H1 (cell line): Measurements from ENCODE around the gene MMP21.

Source experiments
- EGR1 ChIP-seq: IDR thresholded peaks from 2 replicates; pipeline ENCODE4 v1.6.1; 2011; ENCODE audit warnings: low read depth, low read length, borderline replicate concordance
- TF ChIP-seq, protein P1 (sequence below), 3 experiments: IDR thresholded peaks; 1 replicate in 2 of 3; 2 replicates in 1 of 3; pipeline versions ENCODE4 v1.5.1 to v1.6.1; 2011; ENCODE audit warnings: low read length in 3 of 3, mild to moderate bottlenecking in 3 of 3, inconsistent platforms in 2 of 3, low read depth in 1 of 3, moderate library complexity in 1 of 3; ENCODE audit not compliant: insufficient read depth in 1 of 3; ENCODE audit errors: control extremely low read depth in 1 of 3

DNA sequence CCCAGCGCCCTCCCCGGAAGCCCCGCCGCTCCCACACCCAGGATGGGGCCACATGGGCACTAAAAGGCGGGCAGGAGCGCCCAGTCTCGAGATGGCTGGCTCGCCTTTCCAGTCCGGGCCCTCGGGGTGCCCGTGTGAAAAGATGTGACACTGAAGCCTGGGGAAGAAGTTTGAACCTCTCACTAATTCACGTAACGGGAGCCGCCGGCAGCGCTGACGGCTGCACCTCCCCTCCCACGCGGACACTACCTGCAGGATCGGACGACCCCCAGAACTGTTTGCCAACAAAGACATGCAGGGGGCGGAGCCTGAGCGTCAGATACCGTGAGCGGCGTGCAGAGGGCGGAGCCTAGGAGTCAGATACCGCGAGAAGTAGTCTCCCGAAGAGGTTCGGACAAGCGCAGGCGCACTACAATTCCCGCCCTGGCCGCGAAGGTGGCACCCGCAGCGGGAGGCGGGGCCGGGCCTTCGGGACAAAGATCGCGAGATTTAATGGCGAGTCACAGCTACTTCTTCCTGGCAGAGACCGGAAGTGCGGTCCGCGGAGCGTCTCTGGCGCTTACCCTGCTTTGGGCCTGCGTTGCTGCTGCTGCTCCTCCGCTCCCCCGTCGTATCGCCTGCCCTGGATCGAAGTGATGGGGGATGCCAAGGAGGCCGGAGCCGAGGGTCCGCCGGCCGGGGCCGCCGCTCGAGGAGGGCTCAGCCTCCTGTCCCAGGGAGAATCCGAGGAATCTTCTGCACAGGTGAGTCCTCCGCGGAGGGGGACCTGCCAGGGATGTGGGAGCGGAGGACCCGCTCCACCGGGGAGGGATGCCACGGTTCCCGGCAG is 56.2 kb downstream of the MMP21 start, which contains the start of gene EDRF1:
- TF ChIP-seq, protein P1, sequence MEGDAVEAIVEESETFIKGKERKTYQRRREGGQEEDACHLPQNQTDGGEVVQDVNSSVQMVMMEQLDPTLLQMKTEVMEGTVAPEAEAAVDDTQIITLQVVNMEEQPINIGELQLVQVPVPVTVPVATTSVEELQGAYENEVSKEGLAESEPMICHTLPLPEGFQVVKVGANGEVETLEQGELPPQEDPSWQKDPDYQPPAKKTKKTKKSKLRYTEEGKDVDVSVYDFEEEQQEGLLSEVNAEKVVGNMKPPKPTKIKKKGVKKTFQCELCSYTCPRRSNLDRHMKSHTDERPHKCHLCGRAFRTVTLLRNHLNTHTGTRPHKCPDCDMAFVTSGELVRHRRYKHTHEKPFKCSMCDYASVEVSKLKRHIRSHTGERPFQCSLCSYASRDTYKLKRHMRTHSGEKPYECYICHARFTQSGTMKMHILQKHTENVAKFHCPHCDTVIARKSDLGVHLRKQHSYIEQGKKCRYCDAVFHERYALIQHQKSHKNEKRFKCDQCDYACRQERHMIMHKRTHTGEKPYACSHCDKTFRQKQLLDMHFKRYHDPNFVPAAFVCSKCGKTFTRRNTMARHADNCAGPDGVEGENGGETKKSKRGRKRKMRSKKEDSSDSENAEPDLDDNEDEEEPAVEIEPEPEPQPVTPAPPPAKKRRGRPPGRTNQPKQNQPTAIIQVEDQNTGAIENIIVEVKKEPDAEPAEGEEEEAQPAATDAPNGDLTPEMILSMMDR (IDR thresholded peaks at IDR 0.05; ENCODE audit: control extremely low read depth in 1 of 3, insufficient read depth in 1 of 3, low read depth in 1 of 3, low read length in 3 of 3) = peak in 1 of 3 experiments; percentile 12; a peak in 1 of 4 replicates
- TF ChIP-seq EGR1 = peak; percentile 40; the same call in 1 of the 2 replicates
